Muscle of back (tissue), 13 donors: ENCODE results near the gene WNT3. TPM values are rescaled to one million over a fixed set of nuclear protein-coding genes. Genes with fewer than 3 reads are reported as not detected.
"Not testable (repeated sequence)": the region's sequence is repeated elsewhere in the genome, so short reads cannot be mapped to it uniquely, and the experiment has no call there.

Experiments used
- DNase-seq, 3 donors: peaks; one replicate each; pipeline versions ENCODE4 v3.0.0 to v3.0.0-alpha.2; 2013
- long read RNA-seq, 9 donors: transcript quantifications; one replicate each; lab custom pipeline, GENCODE V29; 2026
- polyA plus RNA-seq, 10 donors: library from polyadenylated mRNA; unstranded; fragments of 120-200 nt; gene quantifications; one replicate each; pipeline ENCODE4 v1.2.1, GENCODE V29; 2013; ENCODE audit not compliant: insufficient read length in 10 of 10

WNT3 gene, protein sequence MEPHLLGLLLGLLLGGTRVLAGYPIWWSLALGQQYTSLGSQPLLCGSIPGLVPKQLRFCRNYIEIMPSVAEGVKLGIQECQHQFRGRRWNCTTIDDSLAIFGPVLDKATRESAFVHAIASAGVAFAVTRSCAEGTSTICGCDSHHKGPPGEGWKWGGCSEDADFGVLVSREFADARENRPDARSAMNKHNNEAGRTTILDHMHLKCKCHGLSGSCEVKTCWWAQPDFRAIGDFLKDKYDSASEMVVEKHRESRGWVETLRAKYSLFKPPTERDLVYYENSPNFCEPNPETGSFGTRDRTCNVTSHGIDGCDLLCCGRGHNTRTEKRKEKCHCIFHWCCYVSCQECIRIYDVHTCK
- polyA plus RNA-seq: 10 to 100 TPM in 1 of 10 donors, 1 to 10 TPM in 9; 2.2 to 14.9 (median 2.6) TPM
- long read RNA-seq, donor 1: 0 reads
- long read RNA-seq, donor 2: 0 reads
- long read RNA-seq, donor 3: 0 reads
- long read RNA-seq, donor 4: 0 reads
- long read RNA-seq, donor 5, partial matches to known transcripts: 5 of 5 reads
- long read RNA-seq, donor 5, other reads (novel, unspliced or antisense): 0 of 5 reads
- long read RNA-seq, donor 6: 0 reads
- long read RNA-seq, donor 7: 0 reads
- long read RNA-seq, donor 8, partial matches to known transcripts: 0 of 2 reads
- long read RNA-seq, donor 8, other reads (novel, unspliced or antisense): 0 of 2 reads
- long read RNA-seq, donor 9: 0 reads

DNA sequence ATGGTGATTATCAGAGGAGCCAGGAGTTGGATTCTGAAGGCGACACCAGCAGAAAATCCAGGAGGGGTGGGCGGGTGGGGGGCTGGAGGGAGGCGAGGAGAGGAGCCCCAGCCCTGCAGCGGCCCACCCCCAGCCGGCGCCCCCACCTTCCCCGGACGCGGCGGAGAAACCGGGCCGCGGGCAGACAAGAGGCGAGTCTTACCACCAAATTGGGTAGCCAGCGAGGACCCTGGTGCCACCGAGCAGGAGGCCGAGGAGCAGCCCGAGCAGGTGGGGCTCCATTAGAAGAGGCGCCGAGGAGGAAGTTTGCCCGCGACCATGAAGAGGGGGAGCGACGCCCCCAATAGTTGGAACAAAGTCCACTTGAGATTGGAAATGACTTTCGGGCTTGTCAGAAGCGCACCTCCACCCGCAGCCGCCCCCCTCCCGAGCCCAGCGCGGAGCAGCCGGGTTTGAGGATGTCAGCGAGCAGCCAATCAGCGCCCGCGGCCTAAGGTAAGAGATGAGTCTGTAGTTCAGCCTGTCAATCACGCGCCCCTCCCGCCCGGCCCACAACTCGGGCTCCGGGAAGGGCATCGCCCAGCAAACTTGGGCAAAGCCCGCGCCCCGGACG lies at the start of gene WNT3:
WNT3 (minus strand) TSS at position 377 of the 613 bp plus-strand sequence; CDS start at position 282, 95 bp downstream.
- DNase-seq: no peak

DNA sequence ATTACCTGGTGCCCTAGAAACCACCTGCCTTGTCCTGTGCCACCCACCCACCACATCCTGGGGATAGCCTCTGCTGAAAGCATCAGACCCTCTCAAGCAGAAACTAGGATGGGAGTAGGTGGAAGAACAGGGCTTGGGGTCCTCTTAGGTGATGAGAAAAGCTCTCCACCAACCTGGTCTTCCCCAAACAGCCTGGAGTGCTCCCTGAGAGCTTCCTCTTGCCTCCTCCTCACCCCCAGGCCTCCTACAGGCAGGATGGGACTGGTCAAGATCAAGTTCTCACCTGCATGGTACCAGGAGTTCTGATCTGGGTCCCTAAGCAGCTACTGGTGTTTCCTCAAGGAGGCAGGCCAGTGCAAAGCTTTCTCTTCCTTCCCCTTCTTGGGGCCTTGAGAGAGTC lies 48.3 kb upstream of the WNT3 start:
- DNase-seq: no peak

DNA sequence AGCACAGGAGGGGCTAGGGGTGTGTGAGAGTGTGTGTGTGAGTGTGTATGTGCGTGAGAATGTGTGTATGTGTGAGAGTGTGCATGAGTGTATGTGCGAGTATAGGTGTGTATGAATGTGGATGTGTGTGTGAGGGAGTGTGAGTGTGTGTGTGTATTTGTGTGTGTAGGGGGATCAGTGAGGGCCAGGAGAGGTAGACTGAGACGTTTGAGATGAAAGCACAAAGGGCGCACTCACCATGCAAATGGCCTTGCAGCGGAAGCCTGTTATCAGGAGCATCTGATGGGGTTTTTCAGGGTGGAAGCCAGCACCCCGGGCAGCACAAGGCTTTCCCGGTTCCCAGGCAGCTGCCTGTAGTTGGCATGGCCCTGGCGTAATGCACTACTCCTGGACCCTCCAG lies 47.8 kb upstream of the WNT3 start:
- DNase-seq: no peak

DNA sequence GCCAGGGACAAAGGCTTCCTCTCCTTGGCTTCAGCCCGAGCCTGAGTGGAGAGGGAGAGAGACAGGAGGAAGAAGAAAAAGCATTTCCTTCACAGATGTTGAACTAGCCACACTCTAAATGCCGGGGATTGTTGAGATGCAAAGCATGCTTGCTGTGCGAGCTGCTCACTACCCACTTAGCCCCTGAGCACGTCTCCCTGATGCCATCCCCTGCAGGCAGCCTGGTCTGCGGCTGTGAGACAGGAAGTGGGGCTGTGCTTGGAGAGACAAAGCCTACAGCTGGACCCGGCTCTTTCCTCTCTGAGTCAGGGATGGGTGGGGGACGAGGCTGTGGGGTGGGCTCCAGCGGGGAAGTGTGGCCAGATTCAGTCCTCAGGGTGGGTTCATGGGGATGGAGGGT lies 46.6 kb upstream of the WNT3 start:
- DNase-seq: peak in 1 of 3 donors; percentile 11

DNA sequence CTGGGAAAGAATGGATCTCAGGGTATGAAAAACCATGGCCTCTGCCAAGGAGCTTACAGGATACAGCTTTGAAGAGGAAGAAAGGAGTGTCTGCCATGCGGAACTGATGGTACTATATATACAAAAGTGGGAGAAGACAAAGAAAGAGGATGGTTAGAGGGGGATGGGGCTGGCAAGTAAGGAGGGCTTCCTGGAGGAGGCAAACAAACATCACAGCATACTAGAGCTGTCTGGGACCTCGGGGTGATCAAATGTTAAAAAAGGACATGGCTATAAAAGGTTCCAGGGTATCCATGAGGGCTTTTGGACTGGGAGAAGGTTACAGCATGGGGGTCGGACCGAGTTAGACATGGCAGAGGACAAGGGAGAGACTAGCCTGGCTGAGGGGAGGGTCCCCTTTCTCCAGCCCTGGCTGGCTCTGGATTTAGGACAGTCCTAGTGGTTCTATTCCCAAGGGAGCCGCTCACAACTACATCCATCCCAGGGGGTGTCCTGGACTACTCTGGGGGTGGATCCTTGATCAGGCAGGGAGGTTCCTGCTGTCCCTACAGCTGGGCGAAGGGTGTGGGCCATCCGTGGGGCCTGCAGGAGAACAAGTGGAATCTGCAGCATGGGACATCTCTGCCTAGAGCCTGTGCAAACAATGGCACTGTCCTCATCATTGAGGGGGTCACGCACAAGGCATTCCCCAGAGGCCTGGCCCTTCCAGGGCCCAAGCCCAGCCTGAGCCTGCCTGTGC lies 45.1 kb upstream of the WNT3 start:
- no peak for DNase-seq

DNA sequence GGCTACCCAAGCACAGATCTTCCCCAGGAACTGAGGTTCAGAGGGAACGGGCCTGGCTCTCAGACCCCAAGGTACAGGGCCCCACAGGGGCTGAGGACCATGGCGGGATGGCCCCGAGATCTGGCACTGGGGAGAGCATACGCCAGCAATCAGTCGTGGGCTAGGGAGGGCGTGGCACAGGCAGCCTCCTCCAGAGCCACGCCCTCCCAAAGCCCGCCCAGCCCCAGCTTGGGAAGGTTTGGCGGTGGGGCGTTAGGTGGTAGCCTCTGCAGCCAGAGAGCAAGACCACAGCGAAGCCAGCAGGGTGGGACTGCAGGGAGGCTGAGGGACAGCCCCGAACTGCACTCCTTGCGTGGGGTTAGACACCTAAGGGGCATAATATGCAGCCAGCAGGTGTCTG lies 44.5 kb upstream of the WNT3 start:
- DNase-seq: no peak

DNA sequence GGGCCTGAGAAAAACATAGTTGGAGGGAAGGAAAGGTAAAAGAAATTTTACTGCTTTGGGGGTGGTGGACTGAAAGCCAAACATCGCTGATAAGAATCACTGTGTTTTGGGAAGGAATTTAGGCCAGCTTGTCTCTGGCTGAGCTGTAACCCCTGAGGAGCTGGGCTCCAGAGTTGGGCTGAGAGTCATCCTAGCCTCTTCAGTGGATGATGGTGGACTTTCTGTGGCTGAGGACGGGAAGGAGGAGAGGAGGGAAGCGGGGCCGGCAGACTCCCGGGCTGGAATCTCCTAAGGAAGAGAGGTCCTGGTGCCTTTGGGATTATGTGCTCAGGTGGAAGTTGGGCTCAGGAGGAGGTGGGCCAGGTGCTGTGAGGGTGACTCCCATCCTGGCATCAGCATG lies 41.5 kb upstream of the WNT3 start:
- DNase-seq: no peak

DNA sequence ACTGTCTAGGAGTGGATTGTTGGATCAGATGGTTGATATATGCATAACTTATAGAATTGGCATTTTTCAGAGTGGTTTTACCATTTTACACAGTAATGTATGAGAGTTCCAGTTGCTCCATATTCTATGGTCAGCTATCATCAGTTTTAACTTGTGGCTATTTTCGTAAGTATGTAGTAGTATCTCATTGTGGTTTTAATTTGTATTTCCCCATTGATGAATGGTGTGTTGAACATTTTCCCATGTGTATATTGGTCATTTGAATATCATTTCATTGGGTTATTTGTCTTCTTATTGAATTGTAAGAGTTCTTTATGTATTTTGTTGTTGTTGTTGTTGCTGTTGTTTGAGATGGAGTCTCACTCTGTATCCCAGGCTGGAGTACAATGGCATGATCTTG lies 39.1 kb upstream of the WNT3 start:
- DNase-seq: no peak

DNA sequence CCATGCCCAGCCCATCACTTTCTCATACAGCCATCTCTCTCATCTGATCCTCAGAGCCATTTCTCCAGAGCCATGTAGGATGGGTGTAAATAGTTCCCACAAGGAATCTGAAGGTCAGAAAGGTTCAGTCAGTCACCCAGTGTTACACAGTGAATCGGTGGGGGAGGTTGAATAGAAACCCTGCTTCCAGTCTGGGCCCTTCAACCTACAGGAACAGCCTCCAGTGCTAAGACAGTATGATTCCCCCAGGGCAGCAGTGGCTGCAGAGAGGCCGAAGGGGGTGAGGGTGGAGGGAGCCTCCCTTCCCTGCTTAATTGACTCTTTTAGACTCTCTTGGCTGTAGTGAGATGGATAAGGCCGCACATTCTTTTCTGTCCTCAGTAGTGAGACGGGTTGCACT lies 36.5 kb upstream of the WNT3 start:
- DNase-seq: no peak

DNA sequence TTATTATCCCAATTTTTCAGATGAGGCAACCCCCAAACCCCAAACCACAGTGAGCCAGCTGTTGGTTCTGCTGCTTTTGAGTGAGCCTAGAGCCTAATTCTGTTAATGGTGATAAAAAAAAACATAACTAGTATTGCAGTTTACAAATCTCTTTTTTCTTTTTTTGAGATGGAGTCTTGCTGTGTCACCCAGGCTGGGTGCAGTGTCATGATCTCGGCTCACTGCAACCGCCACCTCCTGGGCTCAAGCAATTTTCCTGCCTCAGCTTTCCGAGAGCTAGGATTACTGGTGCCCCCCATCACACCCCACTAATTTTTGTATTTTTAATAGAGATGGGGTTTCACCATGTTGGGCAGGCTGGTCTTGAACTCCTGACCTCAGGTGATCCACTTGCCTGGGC lies 36.0 kb upstream of the WNT3 start:
- DNase-seq: no peak

DNA sequence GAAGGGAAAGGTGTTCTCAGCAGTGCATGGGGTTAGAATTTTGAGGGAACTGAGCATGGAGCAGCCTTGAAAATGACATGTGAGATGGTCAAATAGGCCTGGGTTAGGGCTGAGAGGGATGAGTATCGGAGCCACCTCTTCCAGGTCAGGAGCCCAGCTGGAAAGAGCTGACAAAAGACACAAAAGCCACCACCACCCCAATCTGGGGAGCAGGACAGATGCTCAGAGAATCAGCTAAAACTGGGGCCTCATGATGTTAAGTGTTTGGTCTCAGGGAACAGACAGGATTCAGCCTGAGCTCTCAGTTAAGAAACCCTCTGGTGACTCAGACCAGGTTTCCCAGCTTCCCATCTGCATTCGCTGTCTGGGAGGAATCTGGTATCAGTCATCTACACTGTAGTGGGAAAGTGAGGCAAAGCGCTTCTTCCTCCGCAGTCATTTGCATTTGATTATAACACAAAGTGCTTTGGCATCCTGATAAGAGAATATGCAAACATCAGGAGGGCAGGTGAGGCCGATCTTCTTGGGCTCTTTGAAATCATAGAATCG lies 35.5 kb upstream of the WNT3 start:
- DNase-seq: no peak

DNA sequence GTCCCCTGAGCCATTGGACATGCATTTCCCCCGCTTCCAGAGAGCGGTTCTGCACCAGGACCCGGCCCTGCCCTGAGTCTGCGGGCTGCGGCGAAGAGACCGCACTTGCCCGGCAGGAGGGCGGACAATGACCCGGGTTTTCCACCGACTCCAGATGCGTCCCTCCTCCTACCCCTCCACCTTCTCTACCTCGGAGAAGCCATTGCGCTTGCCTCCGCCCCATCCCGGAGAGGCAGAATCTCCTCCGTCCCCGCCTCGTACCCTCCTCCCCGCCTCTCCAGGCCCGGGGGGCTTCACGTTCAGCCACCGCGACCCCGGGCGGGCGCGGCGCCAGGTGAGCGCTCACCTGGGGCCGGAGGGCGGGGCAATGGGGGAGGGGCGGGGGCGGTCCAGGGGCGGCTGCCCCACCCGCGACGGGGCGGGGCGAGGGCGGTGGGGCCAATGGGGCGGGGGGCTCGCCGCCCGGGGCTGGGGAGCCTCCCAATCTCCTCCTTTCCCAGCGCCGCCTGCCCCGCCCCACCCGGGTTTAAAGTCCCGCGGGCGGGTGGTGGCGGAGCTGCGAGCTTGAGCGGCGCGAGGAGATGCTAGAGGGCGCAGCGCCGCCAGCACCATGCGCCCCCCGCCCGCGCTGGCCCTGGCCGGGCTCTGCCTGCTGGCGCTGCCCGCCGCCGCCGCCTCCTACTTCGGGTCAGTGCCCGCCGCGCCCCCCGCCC lies 32.7 kb upstream of the WNT3 start, which contains the start of gene WNT9B:
WNT9B (plus strand) TSS at position 555 of the 713 bp plus-strand sequence; CDS start at position 611, 56 bp downstream.
- peak in 1 of 3 donors; percentile 23 for DNase-seq

DNA sequence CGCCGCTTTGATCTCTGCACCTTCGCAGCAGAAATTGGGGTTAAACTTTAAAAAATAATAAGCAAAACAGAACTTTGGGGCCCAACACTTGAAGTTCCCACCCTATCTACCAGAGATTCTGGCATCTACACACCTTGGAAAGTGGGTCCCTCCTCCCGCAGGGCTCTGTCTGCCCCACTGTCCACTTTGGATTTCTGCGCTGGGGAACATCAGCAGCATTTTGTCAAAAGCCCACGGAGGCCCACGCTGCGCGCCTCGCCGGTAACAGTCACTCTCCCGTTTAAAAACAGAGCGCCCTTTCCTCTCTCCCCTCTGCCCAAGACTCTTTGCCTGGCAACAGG lies 32.2 kb upstream of the WNT3 start:
- DNase-seq: no peak

DNA sequence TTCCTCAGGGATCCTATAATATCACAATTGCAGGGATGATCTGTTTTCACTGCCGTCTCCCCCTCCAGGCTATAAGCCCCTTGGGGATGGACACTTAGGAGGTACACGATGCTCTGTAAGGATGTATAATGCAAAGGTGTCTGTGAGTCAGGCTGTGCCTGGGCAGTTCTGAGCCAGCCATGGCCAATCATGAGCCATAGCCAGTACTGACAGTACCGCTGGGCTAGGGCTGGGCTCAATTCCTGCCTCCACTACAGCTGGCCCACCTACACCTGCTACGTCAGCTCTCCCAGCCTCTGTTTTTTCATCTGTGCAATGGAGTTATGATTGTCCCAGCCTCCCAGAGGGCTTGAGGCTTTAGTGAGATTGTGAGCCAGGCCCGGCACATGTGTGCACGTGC lies 30.0 kb upstream of the WNT3 start:
- DNase-seq: no peak

DNA sequence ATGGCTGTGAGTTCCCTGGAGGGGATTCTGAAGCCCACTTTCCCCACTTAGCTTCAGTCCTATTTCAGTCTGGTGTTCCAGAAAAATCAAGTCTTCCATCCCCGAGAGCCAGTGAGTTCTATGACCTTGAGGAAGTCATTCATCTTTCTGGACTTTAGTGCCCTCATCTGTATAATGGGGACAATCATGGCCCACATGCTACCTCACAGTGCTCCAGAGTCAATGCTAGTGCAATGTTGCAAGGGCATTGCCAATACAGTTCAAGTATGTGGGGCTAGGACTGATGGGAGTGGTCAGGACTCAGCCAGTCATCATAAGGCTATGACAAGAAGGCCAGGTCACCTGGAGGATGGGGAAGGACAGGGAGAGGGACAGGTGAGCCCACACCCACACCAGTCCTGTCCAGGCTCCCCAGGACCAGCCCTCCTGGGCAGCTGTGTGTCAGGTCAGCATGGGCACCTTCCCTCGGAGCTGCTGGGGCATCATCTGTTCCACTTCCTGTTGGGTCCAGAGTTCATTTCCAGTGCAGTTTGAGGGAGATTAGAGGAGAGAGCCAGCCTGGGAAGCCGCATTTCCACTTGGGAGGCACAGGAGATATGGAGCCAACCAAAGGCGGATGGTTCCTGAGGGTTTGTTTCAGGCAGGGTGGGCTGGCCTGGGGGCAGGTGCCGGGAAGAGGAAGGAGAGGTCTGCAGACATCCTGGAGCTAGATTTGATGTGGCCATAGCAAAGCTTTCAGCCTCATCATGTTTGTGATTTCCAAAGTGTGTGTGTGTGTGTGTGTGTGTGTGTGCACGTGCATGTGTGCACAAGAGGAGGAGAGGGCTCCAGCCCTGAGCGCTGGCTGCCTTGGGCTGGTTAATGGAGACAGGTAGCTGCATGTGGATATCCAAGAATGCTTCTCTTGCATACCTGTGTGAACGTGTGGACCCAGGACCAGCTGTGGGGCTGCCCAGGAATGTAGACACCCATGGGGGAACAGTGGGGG lies 29.0 kb upstream of the WNT3 start:
- DNase-seq: no peak

DNA sequence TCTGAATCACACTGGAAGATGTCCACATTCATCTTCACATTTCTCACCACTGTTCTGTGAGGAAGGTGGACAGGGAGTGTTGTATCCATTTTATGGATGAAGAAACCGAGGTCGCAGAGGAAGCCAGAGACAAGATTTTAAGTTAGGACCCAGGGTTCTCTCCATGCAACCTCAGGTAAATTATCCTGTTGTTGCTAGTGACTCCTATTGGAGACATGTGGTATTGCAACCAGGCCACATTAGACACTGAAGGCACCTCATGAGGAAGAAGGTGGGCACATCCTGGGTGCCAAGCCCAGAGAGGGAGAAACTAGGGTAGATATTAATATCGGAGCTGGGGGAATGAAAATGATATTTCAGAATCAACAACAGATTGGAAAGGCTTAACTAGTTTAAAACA lies 24.3 kb upstream of the WNT3 start:
- no peak for DNase-seq

DNA sequence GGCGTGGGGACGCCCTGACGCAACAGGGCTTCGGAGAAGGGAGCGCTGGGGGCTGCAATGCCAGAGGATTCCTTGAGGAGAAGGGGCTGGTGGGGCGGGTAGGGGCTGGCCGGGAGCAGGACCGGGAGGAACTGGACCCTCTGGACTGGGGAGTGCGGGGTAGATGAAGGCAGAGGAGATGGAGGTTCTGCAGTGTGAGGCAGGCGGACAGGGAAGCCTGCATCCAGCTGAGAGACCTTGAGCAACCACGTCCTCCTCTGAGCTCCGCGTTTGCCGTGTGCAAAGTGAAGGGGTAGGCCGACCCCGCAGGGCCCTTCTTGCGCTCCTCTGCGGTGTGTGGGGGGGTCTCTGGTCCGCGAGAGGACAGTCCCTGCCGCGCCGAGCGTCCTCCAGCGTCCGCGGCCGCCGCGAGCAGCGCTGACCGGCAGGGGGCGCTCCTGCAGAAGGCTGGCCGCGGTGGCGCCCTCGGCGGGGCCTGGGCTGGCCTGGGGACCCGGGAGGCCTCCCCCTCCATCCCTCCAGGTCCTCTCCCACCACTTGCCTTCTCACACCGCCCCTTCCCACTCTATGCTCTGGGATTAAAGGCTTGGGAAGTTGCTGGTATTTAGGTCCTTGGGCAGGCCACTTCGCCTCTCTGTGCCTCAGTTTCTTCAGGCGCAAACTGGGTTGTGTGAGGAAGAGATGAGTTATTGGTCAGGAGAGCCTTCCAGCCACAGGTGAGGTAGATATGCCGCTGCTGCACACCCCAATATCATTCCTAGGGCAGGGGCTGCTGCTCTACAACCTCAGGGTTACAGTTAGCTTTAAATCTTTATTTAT lies 23.3 kb upstream of the WNT3 start:
- peak in 1 of 3 donors; percentile 38 for DNase-seq

DNA sequence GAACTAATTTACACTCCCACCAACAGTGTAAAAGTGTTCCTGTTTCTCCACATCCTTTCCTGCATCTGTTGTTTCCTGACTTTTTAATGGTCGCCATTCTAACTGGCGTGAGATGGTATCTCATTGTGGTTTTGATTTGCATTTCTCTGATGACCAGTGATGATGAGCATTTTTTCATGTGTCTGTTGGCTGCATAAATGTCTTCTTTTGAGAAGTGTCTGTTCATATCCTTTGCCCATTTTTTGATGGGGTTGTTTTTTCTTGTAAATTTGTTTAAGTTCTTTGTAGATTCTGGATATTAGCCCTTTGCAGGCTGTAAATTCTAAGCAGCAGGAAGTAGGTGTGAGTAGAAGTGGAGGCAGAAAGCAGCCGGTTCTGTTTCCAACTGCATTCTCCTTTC lies 22.1 kb upstream of the WNT3 start:
- not testable (repeated sequence) for DNase-seq

DNA sequence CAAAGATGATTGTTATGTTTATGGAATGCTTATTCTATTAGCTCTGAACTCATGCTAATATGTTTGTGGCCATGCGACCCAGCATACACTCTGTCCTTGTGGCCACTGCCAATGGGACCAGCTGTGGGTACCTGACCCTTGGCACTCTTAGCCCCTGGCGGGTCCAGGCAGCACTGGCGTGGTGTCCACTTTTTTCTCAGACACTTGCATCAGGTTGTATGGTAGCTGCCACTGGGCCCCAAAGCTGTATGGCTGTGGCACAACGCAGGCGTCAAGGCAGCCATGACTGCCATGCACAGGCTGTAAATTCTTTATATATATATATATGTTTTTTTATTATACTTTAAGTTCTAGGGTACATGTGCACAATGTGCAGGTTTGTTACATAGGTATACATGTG lies 20.7 kb upstream of the WNT3 start:
- no peak for DNase-seq
